H1 (cell line): ENCODE results near the gene ALDH1A2. TPM values are rescaled to one million over a fixed set of nuclear protein-coding genes. Genes with fewer than 3 reads are reported as not detected.

Experiments used
- BCL11A ChIP-seq, 2 experiments: IDR thresholded peaks; one replicate each; pipeline ENCODE4 v1.6.1; 2011; ENCODE audit warnings: low read depth in 2 of 2, low read length in 2 of 2, mild to moderate bottlenecking in 2 of 2
- CHD7 ChIP-seq: fragments of 300-600 bp; sonication (generic); IDR thresholded peaks from 2 replicates; pipeline ENCODE4 v1.7.1; 2012; ENCODE audit warnings: low read length, moderate library complexity, mild to moderate bottlenecking, inconsistent platforms; ENCODE audit not compliant: insufficient replicate concordance
- PHF8 ChIP-seq: fragments of 200-600 bp; sonication (generic); conservative IDR thresholded peaks from 2 replicates; pipeline ENCODE4 v1.7.1; 2012; ENCODE audit warnings: low read depth, mild to moderate bottlenecking, inconsistent platforms, low read length, moderate library complexity
- POU5F1 ChIP-seq: IDR thresholded peaks from 2 replicates; pipeline ENCODE4 v1.6.1; 2011; ENCODE audit warnings: low read depth, mild to moderate bottlenecking, low read length, moderate library complexity
- ZNF274 ChIP-seq: IDR thresholded peaks from 2 replicates; pipeline ENCODE4 v1.7.0; 2012; ENCODE audit warnings: low read length, borderline replicate concordance; ENCODE audit errors: extremely low read depth
- polyA plus RNA-seq, 7 experiments: library from polyadenylated mRNA; depleted of rRNA in 3 of 7; stranded (reverse) in 5 of 7; unstranded in 2 of 7; fragments of >200 nt in 5 of 7; fragments of 200-250 nt in 2 of 7; gene quantifications; 1 replicate in 5 of 7; 2 replicates in 1 of 7; 4 replicates in 1 of 7; pipeline versions ENCODE4 v1.2.1 to v1.2.3, GENCODE V29; 2011 to 2013; ENCODE audit warnings: missing spikeins in 2 of 7, mixed read lengths in 2 of 7
- total RNA-seq: library from RNA; stranded (reverse); fragmentation: NEBNext Ultra II Directional; extraction: Animal tissue kit (Norgen Biotek cat#: 25700); gene quantifications from 2 replicates; pipeline ENCODE4 v1.2.1, GENCODE V29; 2021
- TF ChIP-seq, protein P1 (sequence below): IDR thresholded peaks from 2 replicates; pipeline ENCODE4 v1.6.1; 2011; ENCODE audit warnings: low read length, improper control_type of control experiment

ALDH1A2 gene
- total and polyA plus RNA-seq, 2 of the 8 experiments (the other 6 are each of a cell fraction or from before 2014, with no cell fraction given), result 0.06 to 0.24 TPM

DNA sequence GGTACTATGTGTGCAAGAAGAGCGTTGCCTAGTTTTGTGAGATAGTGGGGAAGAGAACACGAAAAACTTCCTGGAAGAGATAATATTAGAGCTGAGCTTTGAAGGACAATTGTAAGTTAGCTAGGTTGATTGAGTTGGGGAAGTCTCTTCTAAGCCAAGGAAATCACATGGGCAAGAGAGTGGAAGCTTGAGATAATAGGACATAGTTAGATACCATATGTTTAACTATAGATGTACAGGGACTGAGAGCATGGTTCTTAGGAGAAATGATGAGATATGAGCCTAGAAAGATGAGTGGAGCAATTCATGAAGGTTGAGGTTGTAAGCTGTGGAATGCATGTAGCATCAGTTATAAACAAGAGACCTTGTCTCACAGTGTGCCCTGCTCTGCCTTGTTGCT lies 42.6 kb upstream of the ALDH1A2 start (continued):
- TF ChIP-seq CHD7 (no peak), POU5F1 (no peak), ZNF274 (no peak), PHF8 (no peak), BCL11A (IDR thresholded peaks at IDR 0.05; ENCODE audit: low read depth in 2 of 2, low read length in 2 of 2) (no peak)
- TF ChIP-seq, protein P1, sequence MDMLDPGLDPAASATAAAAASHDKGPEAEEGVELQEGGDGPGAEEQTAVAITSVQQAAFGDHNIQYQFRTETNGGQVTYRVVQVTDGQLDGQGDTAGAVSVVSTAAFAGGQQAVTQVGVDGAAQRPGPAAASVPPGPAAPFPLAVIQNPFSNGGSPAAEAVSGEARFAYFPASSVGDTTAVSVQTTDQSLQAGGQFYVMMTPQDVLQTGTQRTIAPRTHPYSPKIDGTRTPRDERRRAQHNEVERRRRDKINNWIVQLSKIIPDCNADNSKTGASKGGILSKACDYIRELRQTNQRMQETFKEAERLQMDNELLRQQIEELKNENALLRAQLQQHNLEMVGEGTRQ, result no peak
